GM21576 (cell line): ENCODE measurements around the gene RNF166.

Source experiments
- ATAC-seq: cut with Tn5 transposase; IDR thresholded peaks from one replicate; pipeline ENCODE4 v1.9.1; 2021; ENCODE audit warnings: mild to moderate bottlenecking, moderate library complexity; ENCODE audit not compliant: unreplicated experiment

Gene RNF166

DNA sequence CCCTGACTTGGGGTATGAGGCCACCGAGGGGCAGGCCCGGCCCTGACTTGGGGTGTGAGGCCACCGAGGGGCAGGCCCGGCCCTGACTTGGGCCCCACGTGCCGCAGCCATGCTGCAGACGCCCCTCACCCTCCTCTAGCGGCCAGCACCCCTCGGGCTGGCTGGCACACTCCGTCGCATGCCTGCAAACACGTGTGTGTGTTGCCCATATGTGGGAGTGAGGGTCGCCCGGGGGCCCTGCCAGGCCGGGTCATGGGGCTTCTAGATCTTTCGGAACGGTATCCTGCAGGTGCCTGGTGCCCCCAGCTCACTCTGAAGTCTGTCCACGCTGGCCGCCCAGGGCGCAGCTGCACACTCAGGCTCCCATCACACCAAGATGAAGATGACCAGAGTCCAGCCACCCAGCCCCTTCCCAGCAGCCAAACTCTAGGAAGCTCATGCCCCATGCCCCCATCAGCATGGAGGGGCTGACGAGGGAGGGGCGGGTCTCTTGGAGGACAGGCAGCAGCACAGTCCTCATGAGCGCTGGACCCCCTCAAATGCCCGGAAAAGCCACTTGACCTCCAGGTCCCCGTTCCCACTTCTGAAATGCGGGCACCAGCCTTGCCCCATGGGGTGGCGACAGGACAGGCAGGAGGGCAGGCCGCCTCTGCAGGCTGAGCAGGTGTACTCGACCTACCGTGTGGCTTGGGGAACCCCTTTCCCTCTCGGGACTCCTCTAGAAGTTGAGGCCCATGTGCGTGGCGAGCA lies 33.9 kb upstream of the RNF166 start:
- ATAC-seq, result no peak

DNA sequence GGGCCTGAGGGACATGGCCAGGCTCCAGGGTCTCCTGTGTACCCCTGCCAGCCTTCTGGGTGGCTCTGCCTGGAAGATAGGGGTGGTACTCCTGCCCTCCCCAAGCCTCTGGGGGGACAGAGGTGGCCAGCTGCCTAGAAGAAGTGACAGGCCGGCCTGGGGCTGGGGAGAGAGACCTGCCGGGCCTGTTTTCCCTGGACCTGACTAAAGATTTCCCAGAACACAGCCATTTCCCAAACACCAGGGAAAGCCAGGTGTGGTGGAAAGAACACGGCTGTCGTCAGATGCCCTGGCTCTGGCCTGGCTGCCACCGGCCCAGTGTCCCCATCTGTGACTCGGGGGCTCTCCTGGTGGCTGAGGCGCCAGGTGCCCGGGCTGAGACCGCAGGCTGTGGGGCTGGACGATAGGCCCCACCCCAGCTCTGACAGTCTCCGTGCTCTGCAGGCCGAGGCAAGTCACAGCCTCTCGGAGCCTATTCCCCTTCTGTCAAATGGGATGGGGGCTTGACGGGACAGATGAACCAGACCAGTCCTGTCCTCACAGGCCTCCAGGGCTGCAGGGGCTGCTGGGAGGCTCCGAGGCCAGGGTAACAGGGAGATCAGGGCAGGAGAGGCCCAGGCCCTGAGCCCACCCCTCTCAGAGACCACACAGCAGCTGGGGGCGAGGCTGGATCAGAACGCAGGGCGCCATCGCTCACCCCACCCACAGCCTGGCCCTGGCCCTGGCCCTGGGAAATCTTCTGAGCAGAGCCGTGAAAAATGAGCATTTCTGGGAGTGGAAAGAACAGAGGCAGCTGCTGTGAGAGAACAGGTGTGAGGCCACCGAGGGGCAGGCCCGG lies 33.1 kb upstream of the RNF166 start:
- no peak for ATAC-seq

DNA sequence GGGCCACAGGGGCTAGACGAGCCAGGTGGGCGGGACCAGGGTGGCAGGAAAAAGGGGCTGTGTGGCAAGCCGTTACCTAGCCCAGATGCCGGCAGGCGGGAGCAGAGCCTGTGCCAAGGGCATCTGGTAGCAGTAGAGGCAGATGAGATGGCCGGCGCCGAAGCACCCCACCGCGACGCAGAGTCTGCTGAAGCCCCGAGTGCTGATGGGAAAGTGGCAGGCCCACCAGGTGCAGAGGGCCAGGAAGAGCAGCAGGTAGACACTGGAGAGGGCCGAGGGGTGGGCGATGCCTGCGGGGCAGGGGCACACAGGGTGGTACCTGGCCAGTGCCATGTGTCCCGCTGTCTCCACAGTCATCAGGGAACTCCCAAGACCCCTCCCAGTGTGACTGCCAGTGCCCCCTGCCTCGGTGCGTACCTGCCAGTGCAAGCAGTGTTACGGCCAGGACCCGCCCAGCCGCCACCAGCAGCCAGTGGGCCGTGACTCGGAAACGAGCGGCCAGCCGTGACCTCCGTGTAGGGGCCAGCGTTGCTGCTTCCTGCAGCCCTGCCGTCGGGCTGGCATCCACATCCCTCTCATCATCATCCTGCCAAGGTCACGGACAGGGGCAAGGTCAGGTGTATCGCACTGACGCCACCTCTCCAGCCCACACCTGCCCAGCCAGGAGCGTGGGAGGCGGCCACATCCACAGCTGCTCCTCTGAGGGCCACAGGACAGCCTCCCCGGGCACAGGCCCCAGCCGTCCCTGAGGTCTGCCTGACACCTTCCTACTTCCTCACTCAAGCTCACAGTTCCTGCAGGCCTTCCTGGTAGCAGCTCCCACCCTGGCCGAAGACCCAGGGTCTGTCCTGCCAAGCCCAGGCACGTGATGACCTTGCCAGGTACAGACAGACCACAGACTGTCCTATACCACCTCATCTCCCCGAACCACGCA lies 32.2 kb upstream of the RNF166 start:
- no peak for ATAC-seq

DNA sequence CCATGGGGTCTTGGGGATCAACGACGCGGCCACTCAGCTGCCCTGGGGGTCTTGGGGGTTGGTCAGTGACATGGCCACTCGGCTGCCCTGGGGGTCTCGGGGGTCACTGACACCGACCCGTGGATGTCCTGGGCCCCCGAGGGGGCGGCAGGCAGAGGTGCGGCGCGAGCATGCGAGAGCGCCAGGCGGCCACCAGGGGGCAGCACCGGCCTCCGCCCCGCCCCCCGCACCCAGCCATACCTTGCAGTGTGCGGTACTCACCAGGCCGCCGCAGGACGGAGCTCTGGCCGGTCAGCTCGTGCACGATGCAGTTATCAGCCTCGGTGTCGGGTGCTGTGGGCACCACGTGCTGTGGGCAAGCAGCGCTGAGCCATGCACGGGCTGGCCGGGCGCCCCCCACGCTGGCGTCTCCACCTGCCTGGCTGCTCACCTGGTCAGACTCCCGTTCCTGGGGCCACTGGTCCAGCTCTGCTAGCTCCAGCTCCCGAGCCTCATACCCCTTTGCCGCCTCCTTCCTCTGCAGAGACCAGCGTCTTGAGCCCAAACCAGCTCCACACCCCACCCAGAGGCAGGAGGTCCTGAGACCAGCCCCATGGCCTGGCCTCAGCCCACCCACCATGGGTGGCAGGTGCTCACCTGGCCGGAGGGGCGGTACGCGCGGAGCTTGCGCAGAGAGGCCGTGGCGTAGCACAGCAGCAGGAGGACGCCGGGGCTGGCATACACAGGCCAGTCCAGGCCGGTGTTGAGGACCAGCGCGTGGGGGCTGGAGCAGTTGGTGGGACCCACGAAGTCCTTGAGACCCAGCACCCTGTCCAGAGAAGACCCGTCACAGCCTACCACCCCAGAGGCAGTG lies 31.3 kb upstream of the RNF166 start:
- peak; percentile 60 for ATAC-seq

DNA sequence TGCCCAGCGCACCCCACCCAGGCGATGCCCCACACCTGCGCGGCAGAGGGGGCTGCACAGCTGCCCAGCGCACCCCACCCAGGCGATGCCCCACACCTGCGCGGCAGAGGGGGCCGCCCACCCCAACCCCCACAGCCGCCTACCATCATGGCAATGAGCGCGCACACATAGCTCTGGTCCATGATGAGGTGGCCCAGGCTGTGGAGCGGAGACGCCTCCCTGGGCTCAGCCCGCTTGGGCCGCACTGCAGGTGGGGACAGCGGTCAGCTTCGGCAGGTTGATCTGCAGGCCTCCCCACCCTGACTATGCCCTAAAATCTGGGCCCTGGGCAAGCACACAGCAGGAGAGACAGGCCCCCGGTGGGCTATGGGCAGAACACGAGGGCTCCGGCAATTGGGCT lies 30.3 kb upstream of the RNF166 start:
- no peak for ATAC-seq

DNA sequence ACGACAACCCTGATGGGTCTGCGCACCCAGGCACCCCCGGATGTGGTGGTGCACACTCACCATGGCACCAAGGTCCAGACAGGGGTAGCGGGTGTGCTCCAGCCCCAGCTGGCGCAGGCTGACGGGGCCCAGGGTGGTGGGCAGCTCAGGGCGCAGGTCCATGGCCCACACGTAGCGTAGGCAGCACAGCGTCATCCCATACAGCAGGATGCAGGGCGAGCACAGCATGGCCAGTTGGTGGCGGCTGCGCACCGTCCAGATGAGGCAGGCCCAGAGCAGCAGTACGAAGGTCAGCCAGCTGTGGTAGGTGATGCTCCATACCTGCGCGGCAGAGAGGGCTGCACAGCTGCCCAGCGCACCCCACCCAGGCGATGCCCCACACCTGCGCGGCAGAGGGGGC lies 29.9 kb upstream of the RNF166 start:
- ATAC-seq, result no peak

DNA sequence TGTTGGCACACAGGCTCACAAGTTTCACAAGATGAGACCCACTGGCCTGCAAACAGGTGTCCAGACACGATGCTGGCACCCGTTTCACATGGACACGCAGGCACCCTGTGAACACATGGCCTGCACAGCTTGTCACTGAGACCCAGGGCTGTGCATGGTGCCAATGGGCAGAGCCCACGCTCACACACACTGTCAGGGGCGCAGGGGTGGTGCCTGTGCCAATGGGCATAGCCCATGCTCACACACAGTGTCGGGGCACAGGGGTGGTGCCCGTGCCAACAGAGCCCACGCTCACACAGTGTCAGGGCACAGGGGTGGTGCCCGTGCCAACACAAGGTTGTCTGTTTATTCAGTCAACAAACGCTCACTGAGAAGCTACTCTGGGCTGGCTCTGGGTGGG lies 29.4 kb upstream of the RNF166 start:
- ATAC-seq, result no peak

DNA sequence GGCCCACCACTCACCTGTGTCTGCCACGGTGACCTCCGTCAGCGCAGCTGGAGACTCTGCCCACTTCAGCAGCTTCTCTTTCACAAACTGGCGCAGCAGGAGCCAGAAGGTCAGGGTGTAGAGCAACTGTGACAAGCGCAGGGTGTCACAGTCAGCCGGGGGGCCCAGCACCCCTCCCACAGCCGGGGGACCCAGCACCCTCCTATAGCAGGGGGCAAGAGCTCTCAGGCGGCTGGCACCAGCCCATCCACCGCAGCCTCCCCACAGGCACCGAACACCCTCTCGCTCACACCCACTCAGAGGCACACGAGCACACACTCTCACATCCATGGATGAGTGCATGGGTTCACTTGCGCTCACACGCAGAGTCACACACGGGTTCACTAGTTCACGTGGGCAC lies 28.9 kb upstream of the RNF166 start:
- ATAC-seq, result no peak

DNA sequence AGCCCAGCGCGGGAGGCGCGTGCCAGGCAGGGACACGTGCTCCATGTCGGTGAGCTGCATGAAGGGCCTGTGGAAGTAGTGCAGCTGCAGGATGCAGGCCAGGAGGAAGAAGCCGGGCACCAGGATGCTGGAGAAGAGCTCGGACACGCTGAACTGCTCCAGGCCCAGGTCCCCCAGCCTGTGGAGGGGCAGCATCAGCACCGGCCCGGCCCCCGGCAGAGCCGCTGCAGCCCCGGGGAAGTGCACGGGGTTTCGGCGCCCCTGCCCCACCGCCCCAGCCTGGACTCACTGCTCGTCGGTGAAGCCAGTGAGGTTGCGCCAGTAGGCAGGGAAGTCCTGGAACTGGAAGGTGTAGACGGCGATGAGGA lies 28.1 kb upstream of the RNF166 start:
- ATAC-seq, result no peak

DNA sequence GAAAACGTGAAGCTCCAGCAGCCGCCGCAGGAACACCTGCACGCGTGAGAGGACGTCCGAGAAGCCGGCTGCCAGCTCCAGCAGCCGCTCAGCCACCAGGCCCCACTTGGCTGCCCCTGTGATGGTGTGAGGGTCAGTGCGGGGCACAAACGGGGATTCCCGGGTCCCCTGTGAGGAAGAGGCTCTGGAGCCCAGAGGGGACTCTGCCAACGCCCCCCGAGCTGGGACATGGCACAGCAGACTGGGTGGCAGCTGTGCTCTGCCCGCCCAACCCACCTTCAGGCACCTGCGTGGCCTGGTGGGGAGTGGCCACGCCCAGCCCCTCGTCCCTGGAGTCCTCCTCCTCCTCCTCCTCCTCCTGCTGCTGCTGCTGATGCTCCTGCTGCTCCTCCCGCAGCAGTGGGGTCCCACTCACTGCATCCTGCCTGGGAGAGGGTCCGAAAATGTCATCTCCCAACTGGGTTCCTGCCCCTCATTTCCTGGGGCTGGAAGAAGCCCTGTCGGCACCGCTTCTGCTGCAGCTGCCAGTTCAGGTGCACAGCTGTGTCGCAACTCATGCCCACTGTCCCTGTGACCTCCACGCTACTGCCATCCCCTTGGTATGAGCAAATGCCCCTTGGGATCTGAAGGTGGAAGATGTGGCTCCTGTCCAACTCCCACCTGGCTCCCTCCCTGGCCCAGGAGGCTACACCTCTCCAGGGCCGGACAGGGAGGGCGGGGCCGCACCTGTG lies 27.6 kb upstream of the RNF166 start:
- ATAC-seq, result no peak

DNA sequence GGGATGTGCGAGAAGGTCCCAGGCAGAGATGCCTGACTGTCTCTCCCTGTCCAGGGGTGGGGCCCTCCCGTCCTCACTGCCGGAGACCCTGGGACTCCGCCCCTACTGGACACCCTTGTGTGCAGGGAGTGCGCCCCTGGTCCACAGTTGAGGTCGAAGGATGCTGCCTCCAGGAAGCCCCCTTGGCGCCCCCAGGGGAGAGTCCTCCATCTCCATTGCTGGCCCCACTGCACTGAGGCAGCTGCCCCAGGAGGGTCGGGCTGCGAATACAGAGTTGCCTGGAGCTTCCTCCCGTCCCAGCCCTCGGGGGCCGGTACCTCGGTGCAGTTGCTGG lies 26.7 kb upstream of the RNF166 start:
- ATAC-seq, result no peak

DNA sequence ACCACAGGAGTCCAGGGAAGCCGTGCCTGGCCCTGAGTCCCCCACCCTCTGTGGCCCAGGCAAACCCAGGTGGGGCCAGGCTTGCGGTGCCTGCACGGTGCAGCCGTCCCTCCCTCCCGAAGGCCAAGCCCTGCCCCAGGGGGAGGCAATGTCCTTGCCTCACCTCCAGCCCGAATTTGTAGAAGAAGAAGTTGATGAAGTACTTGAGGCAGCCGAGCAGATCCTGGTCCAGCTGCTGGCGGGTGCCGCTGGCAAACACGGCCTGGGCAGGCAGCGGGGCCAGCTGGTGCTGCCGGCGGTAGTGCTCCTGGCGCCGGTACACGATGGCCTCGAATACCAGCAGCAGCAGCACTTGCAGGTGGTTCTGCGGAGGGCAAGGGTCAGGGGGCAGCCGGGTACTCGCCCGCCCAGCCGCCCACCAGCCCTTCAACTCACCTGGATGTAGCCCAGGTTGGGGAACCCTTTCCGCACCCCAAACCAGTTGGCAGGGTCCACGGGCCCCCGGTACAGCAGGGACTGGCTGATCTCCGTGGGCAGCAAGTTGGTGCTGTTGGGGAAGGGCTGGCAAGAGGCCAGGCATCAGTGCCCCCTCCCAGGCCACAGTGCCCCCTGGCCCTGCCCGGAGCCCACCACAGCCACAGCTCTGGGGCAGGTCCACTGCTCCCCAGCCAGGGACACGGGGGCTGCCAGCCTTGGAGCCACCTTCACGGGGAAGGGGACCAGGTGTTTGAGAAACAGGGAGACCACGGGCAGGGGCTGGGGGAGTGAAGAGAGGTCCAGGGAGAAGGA lies 26.2 kb upstream of the RNF166 start:
- ATAC-seq, result no peak

DNA sequence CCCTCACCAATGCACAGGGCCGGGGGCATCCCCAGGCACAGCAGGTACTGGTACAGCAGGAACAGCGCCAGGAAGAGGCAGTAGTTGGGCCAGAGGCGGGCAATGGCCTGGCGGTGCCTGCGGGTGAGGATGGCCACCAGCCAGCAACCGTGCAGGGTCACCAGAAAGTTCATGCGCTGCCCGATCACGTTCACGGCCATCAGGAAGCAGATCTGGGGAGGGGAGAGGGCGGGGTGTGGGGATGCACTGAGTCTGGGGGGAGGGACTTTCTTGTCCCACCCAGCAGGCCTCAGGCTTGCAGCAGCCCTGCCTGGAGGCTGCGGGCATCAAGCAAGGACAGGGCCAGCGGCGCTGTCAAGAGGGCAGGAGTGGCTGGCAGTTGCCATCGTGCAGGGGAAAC lies 25.5 kb upstream of the RNF166 start:
- no peak for ATAC-seq

DNA sequence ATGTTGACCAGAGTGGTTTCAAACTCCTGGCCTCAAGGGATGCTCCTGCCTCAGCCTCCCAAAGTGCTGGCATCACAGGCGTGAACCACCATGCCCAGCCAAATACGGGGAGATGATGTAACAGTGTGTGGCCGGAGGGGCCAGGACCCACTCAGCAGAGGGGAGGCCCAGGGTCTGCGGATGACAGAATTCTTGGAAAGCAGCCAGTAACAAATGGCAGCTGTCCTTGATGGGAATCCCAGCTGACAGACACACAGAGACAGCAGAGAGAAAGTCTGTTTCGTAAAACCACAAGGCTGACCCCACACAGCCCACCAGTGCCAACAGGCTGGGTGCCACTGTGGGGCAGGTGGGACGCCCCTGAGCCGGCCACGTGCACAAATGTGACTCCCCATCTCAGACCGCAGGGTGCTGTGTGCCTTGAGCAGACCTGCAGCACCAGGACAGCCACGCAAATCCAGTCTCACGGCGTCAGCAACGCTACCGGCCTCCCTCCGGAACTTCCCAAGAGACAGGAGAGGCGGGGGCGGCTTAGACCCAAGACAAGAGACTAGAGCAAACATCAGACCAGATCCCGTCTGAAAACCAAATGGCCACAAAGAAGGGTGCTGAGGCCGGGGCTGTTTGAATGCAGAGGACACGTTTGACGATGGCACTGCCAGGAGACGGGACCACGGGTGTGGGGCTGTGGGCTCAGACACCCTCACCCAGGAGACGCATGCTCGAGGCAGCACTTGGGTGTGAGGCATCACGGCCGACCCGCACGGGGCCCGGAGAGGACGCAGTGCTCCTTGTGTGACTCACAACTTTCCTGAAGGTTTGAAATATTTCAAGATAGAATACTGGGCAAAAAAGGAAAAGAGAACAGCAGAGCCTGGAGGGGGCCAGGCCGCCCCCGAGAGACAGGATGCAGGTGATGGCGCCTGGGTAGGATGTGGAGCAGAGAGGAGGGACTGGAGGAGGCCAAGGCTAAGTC lies 24.7 kb upstream of the RNF166 start:
- ATAC-seq, result no peak

DNA sequence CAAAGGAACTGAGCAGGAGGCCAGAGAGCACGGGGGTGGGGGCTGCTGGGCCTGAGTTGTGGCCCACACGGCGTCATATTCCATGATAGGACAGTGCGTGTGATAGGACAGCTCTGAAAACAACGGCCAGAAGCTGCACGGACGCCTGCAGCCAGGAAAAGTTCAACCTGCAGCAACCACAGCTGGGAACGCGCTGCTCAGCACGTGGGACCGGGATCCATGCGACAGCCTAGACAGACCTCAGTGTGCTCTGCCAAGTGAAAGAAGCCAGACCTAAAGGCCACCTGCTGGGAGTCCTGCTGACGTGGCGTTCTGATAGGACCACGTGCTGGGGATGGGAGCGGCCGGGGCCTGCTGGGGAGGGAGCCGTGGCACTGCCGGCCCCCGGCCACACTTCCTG lies 21.7 kb upstream of the RNF166 start:
- no peak for ATAC-seq

DNA sequence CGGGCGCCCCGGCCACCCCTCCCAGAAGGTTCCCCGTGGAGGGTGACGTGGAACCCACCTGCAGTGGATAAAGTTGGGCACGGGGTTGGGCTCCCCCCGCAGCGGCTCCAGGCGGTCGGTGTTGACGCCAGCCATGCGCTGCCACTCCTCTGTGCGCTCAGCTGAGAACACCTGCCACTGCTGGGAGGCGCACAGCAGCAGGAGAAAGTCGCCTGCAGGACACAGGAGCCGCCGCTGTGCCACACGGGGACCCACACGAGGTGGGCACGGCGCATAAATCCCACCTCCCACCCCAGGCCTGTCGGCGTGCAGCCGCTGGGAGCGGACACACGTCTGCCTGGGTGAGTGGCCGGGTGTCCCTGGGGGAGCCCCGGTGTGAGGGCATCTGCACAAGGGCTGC lies 20.8 kb upstream of the RNF166 start:
- ATAC-seq, result no peak

DNA sequence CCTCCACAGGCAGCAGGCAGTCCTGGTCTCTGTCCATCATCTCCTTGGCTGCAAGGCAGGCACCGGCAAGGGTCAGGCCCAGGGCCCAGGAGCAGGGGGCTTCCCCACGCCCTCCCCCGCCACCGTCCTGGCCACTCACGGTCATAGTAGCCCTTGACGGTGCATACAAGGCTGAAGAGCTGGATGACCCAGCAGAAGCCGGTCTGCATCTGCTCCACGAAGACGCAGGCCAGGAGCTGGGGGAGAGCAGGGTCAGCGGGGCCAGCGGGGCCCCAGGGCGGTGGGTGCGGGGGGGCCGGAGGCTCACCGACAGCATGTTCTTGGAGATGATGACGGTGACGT lies 20.2 kb upstream of the RNF166 start:
- ATAC-seq, result no peak
